Dendritic cell treated with granulocyte-macrophage colony-stimulating factor and Interleukin-4, amounts not matched to agents 40 ng/mL and 50 ng/mL, for 4 days (primary cell): ENCODE results near the gene MB21D2.

Experiments used
- H3K27ac Mint-ChIP-seq: one replicate; pipeline ENCODE4 v1.8.0; 2022; ENCODE audit warnings: mild to moderate bottlenecking, mixed read lengths
- H3K27me3 Mint-ChIP-seq: one replicate; pipeline ENCODE4 v1.8.0; 2022; ENCODE audit warnings: mild to moderate bottlenecking, mixed read lengths
- H3K36me3 Mint-ChIP-seq: one replicate; pipeline ENCODE4 v1.8.0; 2022; ENCODE audit warnings: low read depth, mixed read lengths
- H3K4me1 Mint-ChIP-seq: one replicate; pipeline ENCODE4 v1.8.0; 2022; ENCODE audit warnings: low read depth, mixed read lengths
- H3K4me3 Mint-ChIP-seq: one replicate; pipeline ENCODE4 v1.8.0; 2022; ENCODE audit warnings: mild to moderate bottlenecking, moderate library complexity, mixed read lengths
- H3K9me3 Mint-ChIP-seq: one replicate; pipeline ENCODE4 v1.8.0; 2022; ENCODE audit warnings: mixed read lengths
- intact Hi-C: fragments of 100-400 bp; cut with micrococcal nuclease; formaldehyde crosslinking; loops from one replicate; pipeline ENCODE4 v1.15.0; 2022

The MB21D2 gene

DNA sequence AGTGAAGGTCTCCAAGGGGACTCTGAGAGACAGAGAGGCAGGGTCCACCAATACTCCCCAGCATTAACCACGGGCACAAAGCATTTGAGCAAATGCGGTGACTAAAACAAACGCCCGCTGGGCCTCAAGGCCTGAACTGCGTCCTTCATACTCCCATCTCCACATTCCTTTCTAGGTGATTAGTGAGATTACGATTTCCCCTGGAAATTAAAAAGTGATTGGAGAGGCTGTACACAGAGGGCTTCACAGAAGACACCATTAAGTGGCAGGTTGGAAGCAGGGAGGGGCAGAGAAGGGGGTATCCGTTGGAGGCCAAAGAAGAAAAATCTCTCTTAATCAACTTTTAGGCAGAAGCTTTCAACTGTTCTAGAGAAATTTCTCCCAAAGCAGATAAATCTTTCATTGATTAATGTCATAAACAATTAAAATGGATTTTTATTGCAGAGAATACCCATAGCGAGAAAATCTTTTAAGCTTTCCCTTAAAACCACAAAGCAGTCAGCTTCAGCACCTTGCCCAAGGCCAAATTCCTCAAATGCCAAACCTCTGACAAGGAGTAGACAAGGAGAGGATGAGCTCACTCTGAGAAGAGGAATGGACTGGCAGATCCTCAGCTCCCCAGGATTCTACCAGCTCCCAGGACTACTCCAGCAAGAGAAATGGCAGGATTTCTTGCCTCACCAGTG, 38.2 kb downstream of the MB21D2 start:
- Mint-ChIP-seq H3K27ac (peak overlapping the region; percentile 53), H3K4me1 (peaks cover 11% of the 10 kb centered on the region), H3K27me3 (peaks cover 5% of the 10 kb centered on the region), H3K9me3 (peaks cover 8% of the 10 kb centered on the region), H3K36me3 (no peaks in the 10 kb centered on the region), H3K4me3 (no peak overlapping the region)
- intact Hi-C loops = no loop called here

DNA sequence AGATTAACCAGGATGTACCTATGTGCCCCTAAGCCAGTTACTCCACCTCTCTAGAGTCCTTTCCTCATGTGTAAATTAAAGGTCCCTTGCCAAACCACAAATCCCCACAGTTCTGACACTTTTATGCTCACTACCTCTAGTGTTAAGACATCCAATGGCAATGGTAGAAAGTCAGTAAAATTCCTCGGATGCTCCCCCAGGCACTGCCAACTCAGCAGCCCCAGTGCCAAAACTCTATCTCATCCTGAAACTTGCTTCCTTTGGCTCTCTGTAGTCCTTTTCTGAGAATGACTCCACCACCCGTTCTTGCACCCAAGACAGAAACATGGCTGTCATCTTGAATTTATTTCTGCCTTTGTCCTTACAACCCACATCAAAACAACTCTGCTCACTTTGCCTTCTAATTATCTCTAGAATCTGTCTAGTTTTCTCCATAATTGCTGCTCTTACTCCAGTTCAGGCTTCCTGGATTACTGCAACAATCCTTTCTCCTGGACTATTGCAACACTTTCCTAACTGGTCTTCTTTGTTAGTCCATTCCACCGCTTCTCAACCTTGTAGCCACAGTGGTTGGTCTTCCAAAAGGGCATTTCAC, 41.6 kb downstream of the MB21D2 start:
- peaks cover 8% of the 10 kb centered on the region for H3K9me3 Mint-ChIP-seq
- H3K27ac Mint-ChIP-seq = no peak overlapping the region
- H3K36me3 Mint-ChIP-seq = no peaks in the 10 kb centered on the region
- intact Hi-C loops = no loop called here
- H3K4me3 Mint-ChIP-seq = no peak overlapping the region
- H3K27me3 Mint-ChIP-seq = peaks cover 3% of the 10 kb centered on the region
- peaks cover 23% of the 10 kb centered on the region for H3K4me1 Mint-ChIP-seq

DNA sequence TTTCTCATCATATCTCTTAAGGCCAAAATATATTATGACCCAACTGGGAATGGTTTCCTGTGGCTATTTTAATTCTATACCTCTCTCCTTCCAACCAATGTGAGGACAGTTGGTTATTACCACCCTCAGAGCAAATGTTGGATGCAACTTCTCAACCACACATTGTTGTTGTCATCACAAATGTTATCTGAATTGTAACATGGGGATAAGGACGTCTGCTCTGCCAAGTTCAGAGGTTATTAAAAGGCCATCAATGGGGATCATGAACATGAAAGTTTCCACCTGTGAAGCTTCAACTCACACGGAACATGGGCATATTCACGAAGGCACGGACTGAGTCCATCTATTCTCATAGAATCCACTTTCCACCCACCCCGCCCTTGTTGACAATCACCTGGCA, 46.8 kb downstream of the MB21D2 start:
- Mint-ChIP-seq H3K27ac (no peak overlapping the region), H3K36me3 (no peaks in the 10 kb centered on the region), H3K4me1 (peaks cover 26% of the 10 kb centered on the region), H3K27me3 (no peaks in the 10 kb centered on the region), H3K9me3 (no peaks in the 10 kb centered on the region), H3K4me3 (no peak overlapping the region)
- intact Hi-C loops = no loop called here

DNA sequence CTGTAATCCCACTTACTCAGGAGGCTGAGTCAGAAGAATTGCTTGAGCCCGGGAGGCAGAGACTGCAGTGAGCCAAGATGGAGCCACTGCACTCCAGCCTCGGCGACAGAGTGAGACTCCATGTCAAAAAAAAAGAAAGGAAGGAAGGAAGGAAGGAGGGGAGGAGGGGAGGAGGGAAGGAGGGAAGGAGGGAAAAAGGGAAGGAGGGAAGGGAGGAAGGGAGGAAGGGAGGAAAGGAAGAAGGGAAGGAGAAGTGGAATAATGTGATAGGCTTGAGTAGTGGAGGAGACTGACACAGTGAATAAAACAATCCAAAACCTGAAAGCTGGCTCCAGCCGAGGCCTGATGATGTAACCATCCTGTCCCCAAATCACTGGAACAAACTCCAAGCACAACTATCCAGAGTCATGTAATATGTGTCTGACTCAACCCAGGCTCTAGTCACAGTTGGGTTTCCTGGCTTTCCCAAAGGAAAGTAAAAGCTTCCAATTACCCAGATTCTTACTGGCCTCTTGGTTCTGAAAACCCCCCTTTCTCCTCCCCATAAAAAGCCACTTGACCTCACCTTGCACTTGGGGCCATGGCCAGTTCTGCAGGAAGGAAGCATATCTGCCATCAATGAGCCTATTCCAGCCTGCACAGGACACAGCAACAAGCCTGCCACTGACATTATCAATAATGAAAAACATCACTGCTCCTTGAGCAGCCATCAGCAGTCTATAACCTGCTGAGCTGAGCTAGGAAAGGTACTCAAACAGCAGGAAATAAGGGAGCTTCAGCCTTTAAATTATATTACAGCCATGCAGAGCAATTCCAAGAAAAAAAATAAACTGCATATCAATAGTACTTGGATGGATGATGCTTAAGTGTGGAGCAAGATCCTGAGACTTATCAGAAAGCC, 48.3 kb downstream of the MB21D2 start:
- no peaks in the 10 kb centered on the region for H3K27me3 Mint-ChIP-seq
- no peak overlapping the region for H3K4me3 Mint-ChIP-seq
- intact Hi-C loops = no loop called here
- H3K9me3 Mint-ChIP-seq = no peaks in the 10 kb centered on the region
- peaks cover 39% of the 10 kb centered on the region for H3K4me1 Mint-ChIP-seq
- H3K27ac Mint-ChIP-seq = no peak overlapping the region
- H3K36me3 Mint-ChIP-seq = no peaks in the 10 kb centered on the region

DNA sequence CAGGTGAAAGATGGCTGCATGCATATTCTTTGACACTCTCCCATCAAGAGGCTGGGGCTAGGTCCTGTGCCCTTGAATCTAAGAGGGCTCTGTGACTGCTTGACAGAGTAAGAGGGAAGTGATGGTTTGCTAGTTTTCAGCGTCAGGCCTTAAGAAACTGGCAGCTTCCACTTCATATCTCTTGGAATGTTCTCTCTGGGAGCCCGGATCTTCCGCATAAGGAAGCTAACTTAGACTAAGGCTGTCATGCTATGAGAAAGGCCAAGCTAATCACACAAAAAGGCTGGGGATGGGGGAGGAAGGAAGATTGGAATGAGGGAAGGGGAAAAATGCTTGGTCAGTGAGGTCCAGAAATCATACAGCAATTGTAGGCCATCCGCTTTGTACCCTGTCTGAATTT, 50.0 kb downstream of the MB21D2 start:
- Mint-ChIP-seq H3K9me3 (peaks cover 4% of the 10 kb centered on the region), H3K36me3 (no peaks in the 10 kb centered on the region), H3K27me3 (no peaks in the 10 kb centered on the region), H3K4me1 (peaks cover 32% of the 10 kb centered on the region), H3K4me3 (no peak overlapping the region), H3K27ac (peak overlapping the region; percentile 47)
- intact Hi-C loops = no loop called here

DNA sequence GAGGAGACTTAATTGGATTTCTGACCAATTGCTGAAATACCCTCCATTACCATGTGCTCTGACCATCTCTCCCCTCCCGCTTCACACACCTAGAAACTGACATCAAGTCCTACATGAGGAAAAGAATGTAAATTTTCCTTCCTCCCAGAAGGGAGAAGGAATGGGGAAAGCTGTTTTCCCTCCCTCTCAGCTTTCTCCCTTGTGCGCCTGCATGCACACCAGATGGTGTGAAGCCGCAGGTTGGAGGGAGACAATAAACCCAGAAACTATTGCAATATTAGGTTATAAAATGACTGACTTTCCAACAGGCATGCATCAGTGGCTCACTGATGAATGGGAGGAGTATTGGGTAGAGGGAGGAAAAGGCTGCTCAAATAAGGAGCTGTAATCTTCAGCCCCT, 50.9 kb downstream of the MB21D2 start:
- Mint-ChIP-seq H3K27ac (no peak overlapping the region), H3K36me3 (no peaks in the 10 kb centered on the region), H3K27me3 (peaks cover under 1% of the 10 kb centered on the region), H3K4me3 (no peak overlapping the region), H3K4me1 (peaks cover 32% of the 10 kb centered on the region), H3K9me3 (peaks cover 12% of the 10 kb centered on the region)
- intact Hi-C loops = no loop called here

DNA sequence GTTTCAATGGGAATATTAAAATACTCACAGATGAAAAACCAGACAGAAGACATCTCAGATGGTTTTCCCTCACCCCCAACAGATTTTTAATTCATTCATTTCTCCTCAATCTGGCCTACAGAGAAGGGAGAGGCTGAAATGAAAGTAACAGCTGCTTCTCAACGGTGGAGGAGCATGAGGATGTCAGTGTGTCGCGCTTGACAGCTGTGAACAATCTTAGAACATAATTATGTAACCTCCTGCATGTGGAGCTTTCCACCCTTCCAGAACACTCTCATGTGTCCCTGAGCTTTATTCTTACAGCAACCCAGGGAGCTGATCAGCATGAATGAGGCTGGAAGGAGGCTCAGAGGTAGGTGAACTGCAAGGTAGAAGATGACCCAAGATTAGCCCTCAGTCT, 52.7 kb downstream of the MB21D2 start:
- peaks cover 33% of the 10 kb centered on the region for H3K4me1 Mint-ChIP-seq
- intact Hi-C loops = no loop called here
- no peak overlapping the region for H3K27ac Mint-ChIP-seq
- H3K4me3 Mint-ChIP-seq = no peak overlapping the region
- no peaks in the 10 kb centered on the region for H3K36me3 Mint-ChIP-seq
- peaks cover 12% of the 10 kb centered on the region for H3K9me3 Mint-ChIP-seq
- H3K27me3 Mint-ChIP-seq = peaks cover 2% of the 10 kb centered on the region

DNA sequence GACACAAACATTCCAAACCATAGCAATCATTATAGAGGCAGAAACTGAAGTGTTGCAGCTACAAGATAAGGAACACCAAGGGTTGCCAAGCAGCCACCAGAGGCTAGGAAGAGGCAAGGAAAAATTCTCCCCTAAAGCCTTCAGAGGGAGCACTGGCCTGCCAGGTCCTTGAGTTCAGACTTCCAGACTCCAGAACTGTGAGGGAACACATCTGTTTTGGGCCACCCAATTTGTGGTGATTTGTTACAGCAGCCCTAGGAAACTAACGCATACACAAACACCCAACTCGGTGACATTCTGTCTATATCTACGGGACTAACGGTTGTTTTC, 54.6 kb downstream of the MB21D2 start:
- Mint-ChIP-seq H3K27ac (no peak overlapping the region), H3K4me1 (peaks cover 37% of the 10 kb centered on the region), H3K27me3 (peaks cover 2% of the 10 kb centered on the region), H3K9me3 (peaks cover 12% of the 10 kb centered on the region), H3K4me3 (no peak overlapping the region), H3K36me3 (no peaks in the 10 kb centered on the region)
- intact Hi-C loops = no loop called here

DNA sequence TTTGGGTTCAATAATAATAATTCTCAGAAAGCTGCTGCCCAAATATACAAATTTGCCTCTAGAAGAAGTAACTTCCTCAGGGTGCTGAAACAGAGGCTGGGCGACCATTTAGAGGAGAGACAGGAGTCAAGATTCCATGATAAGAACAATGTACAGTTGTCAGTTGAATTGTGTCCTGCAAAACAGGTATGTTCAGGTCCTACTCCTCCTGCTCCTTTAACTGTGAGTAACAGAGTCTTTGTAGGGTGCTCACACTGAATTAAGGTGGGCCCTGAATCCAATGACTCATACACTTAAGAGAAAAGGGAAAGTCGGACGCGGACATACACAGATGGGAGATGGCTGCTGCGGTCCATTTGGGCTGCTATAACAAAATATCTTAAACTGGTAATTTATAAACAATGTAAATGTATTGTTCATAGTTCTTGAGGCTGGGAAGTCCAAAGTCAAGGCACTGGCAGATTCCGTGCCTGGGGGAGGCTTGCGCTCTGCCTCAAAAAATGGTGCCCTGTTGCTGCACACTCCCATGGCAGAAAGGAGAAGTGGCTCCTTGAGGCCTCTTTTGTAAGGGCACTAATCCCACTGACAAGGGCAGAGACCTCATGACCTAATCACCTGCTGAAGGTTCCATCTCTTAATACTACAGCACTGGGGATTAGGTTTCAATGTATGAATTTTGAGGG, 55.1 kb downstream of the MB21D2 start:
- Mint-ChIP-seq H3K4me1 (peaks cover 32% of the 10 kb centered on the region), H3K27me3 (peaks cover 2% of the 10 kb centered on the region), H3K4me3 (no peak overlapping the region), H3K36me3 (no peaks in the 10 kb centered on the region), H3K27ac (no peak overlapping the region), H3K9me3 (peaks cover 12% of the 10 kb centered on the region)
- intact Hi-C loops = no loop called here

DNA sequence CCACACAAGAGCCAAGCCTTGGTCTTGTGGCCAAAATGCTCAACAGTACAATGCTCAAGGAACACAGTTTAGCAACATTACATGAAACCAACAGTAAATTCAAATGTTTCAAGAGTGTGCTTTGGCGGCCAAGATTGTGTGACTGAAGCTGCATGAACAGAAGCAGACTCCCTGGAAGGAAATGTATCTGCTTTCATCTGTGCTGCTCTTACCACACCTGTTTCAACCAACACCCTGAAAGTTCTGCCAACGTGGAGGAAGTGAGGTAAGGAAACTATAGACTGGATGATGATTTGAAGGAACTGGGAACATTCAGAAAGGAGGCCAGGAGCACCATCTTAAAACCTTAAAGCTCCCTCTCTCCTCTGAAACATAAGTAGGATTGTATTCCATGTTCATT, 55.7 kb downstream of the MB21D2 start:
- peaks cover 31% of the 10 kb centered on the region for H3K4me1 Mint-ChIP-seq
- no peak overlapping the region for H3K27ac Mint-ChIP-seq
- H3K36me3 Mint-ChIP-seq = no peaks in the 10 kb centered on the region
- peaks cover 2% of the 10 kb centered on the region for H3K27me3 Mint-ChIP-seq
- intact Hi-C loops = no loop called here
- H3K9me3 Mint-ChIP-seq = peaks cover 12% of the 10 kb centered on the region
- no peak overlapping the region for H3K4me3 Mint-ChIP-seq

DNA sequence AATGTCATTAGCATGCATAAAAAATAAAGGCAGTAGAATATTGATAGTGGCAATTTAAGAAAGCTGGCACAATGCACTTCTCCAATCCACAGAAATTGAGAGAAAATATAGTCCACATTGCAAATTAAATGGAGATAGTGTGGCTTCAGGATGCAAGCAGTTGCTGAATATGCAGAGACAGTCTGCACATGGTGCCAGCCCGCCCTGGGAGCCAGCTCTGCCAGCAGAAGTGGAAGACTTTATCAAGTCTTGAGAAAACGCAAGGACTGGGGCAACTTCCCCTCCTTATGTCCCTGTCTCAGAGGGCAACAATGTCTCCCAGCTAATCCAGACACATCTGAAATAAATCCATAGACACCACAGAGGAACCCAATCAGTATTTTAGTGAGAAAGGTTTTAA, 57.2 kb downstream of the MB21D2 start:
- Mint-ChIP-seq H3K9me3 (peaks cover 12% of the 10 kb centered on the region), H3K4me1 (peaks cover 28% of the 10 kb centered on the region), H3K27ac (peak overlapping the region; percentile 32), H3K4me3 (no peak overlapping the region), H3K27me3 (peaks cover 2% of the 10 kb centered on the region), H3K36me3 (no peaks in the 10 kb centered on the region)
- intact Hi-C loops = no loop called here

DNA sequence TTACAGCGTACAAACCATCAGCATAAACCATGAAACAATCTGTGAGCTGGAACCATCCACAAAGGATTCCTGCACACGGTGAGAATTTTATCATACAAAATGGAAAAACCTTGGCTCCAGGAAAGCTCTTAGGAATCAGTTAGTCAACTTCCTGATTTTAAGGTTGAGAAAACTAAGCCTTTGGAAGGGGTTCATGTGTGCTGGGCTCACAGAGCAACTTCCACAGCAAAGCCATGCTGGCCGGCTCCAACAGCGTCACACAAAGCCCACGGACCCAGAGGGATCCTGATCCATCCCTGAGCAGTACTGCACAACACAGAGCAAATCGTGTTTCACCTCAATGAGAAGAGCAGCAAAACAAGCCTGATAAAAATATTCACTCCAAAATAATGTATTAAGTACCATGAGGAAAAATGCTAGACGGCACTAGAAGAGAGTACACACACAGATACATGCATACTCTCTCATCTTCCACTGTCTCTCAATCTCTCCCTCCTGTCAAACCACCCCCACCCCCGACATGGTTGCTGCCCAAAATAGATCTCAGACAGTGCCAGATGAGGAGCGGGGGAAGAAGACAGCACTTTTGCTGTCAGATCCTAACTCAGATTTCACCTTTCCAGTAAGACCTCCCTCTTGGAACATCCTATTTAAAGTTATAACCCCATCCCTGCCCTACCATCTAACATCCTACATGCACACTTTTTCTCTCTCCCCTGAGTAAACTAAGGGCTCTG, 58.6 kb downstream of the MB21D2 start:
- intact Hi-C loops = no loop called here
- H3K36me3 Mint-ChIP-seq = no peaks in the 10 kb centered on the region
- H3K27ac Mint-ChIP-seq = no peak overlapping the region
- H3K4me1 Mint-ChIP-seq = peaks cover 20% of the 10 kb centered on the region
- H3K27me3 Mint-ChIP-seq = peaks cover 2% of the 10 kb centered on the region
- peaks cover 12% of the 10 kb centered on the region for H3K9me3 Mint-ChIP-seq
- no peak overlapping the region for H3K4me3 Mint-ChIP-seq

DNA sequence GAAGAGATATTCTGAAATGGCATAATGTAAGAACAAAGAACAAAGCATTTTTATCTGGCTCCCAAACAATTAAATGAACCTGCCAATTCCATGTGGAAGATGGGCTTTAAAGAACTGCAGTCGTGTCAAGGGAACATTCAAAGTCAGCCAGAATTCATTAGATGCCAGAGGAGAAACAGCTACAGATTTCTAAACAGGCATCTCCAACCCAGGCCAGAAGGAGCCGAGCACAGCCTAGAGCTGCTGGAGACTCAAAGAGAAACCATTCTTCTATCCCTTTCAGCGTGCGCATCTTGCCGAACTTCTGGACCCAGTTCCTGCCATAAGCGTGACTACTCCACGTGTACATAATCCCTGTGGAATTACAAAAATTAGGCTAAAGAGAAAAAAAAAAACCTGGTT, 60.4 kb downstream of the MB21D2 start:
- Mint-ChIP-seq H3K36me3 (no peaks in the 10 kb centered on the region), H3K4me1 (peaks cover 35% of the 10 kb centered on the region), H3K27me3 (peaks cover 7% of the 10 kb centered on the region), H3K4me3 (no peak overlapping the region), H3K9me3 (peaks cover 4% of the 10 kb centered on the region), H3K27ac (no peak overlapping the region)
- intact Hi-C loops = no loop called here
